ENCODE data around the gene LMNTD2. TPM values are rescaled to one million over a fixed set of nuclear protein-coding genes. Genes with fewer than 3 reads are reported as not detected.

Gene LMNTD2
- total and polyA plus RNA-seq, 2 of the 13 experiments (the other 11 are each of a cell fraction or from before 2014, with no cell fraction given) = 1.1 to 3.1 TPM

- no peaks in the 10 kb centered on the region for H3K9me3 ChIP-seq (ENCODE audit: low read length)
- FAIRE-seq (no peak), ATAC-seq (no peak), DNase-seq (ENCODE audit: low spot score) (no peak)
- H3K27ac ChIP-seq (ENCODE audit: extremely low read length, insufficient read depth, low read length) = no peak overlapping the region
- no peaks in the 10 kb centered on the region for H3K79me2 ChIP-seq (ENCODE audit: insufficient read depth, low read length)
- intact Hi-C loops (cut with micrococcal nuclease; ENCODE audit: unreplicated experiment) (no loop called here), in situ Hi-C loops (cut with HindIII; ENCODE audit: extremely low pct_ligation_motif_present, low pct_unique_long_range_greater_than_20kb) (no loop called here)
- no peaks in the 10 kb centered on the region for H3K4me1 ChIP-seq (ENCODE audit: insufficient read depth, low read length)
- H3K27me3 ChIP-seq (ENCODE audit: control insufficient read depth in 1 of 2, insufficient read depth in 2 of 2, low read length in 2 of 2) = no peaks in the 10 kb centered on the region
- TF ChIP-seq ZNF891 (CRISPR knock-in tag; IDR thresholded peaks at IDR 0.05) (0 out of 2 replicates have a peak, but pooled peaks have one; percentile 39), ZNF75D (CRISPR knock-in tag; IDR thresholded peaks at IDR 0.05; ENCODE audit: borderline replicate concordance) (no peak), ZBTB7A (CRISPR knock-in tag; IDR thresholded peaks at IDR 0.05) (no peak), U2AF2 (IDR thresholded peaks at IDR 0.05; ENCODE audit: low read depth, low read length) (no peak), NRL (CRISPR knock-in tag; IDR thresholded peaks at IDR 0.05; ENCODE audit: borderline replicate concordance) (0 out of 2 replicates have a peak, but pooled peaks have one; percentile 50), SRSF4 (IDR thresholded peaks at IDR 0.05; ENCODE audit: low read depth, low read length, poor library complexity, severe bottlenecking) (no peak), ZKSCAN5 (CRISPR knock-in tag; IDR thresholded peaks at IDR 0.05) (no peak), PAWR (CRISPR knock-in tag; IDR thresholded peaks at IDR 0.05; ENCODE audit: borderline replicate concordance) (no peak), ZBTB2 (CRISPR knock-in tag; IDR thresholded peaks at IDR 0.05; ENCODE audit: low read depth) (no peak)
- TF ChIP-seq, protein P1, sequence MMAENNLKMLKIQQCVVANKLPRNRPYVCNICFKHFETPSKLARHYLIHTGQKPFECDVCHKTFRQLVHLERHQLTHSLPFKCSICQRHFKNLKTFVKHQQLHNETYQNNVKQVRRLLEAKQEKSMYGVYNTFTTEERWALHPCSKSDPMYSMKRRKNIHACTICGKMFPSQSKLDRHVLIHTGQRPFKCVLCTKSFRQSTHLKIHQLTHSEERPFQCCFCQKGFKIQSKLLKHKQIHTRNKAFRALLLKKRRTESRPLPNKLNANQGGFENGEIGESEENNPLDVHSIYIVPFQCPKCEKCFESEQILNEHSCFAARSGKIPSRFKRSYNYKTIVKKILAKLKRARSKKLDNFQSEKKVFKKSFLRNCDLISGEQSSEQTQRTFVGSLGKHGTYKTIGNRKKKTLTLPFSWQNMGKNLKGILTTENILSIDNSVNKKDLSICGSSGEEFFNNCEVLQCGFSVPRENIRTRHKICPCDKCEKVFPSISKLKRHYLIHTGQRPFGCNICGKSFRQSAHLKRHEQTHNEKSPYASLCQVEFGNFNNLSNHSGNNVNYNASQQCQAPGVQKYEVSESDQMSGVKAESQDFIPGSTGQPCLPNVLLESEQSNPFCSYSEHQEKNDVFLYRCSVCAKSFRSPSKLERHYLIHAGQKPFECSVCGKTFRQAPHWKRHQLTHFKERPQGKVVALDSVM (CRISPR knock-in tag; IDR thresholded peaks at IDR 0.05) = no peak
- no TSS peak for BruUV-seq (replicated peaks)
- H3K4me2 ChIP-seq (ENCODE audit: low read depth, low read length) = no peak overlapping the region
- H3K9ac ChIP-seq (ENCODE audit: insufficient read depth, low read depth, low read length) = no peak overlapping the region
- POLR2A ChIA-PET = no interaction called here
- H3K36me3 ChIP-seq (replicated peaks in 1 of 2; ENCODE audit: control insufficient read depth in 1 of 2, insufficient read depth in 2 of 2, low read length in 2 of 2) = peaks cover 45 to 85% of the 10 kb centered on the region in 2 experiments
- H4K20me1 ChIP-seq (ENCODE audit: insufficient read depth, low read length) = 0 out of 2 replicates have a peak, but pooled peaks cover 4% of the 10 kb centered on the region
- CTCF ChIA-PET (ENCODE audit: low intra/inter-chr PET ratio, low total read pairs) = no interaction called here
- no peak overlapping the region for H2AFZ ChIP-seq (ENCODE audit: low read length)
- H3K4me3 ChIP-seq (replicated peaks in 1 of 3; ENCODE audit: insufficient read depth in 1 of 3, low read depth in 2 of 3, low read length in 3 of 3) = no peak overlapping the region
- WGBS (ENCODE audit: low lambda C conversion rate) = 94% methylated on average over 13 of the region's 13 CpGs
Measured at GRCh38 chr11:603154-603553, 42.6 kb upstream of the LMNTD2 start.

All from HepG2 (cell line).